A673 (cell line): ENCODE measurements around the gene HIVEP1.

Source experiments
- CTCF ChIP-seq: fragments of 300-800, 200-600 bp; sonication (generic); conservative IDR thresholded peaks from 2 replicates; pipeline ENCODE4 v1.5.1; 2017; ENCODE audit warnings: low read depth, mild to moderate bottlenecking, antibody characterized with exemption, low read length, moderate library complexity, mixed read lengths
- EZH2 ChIP-seq: fragments of 200-600 bp; sonication (generic); IDR thresholded peaks from 2 replicates; pipeline ENCODE4 v1.6.1; 2017; ENCODE audit warnings: borderline replicate concordance, low read depth, mild to moderate bottlenecking, mixed read lengths, antibody characterized with exemption, low read length; ENCODE audit not compliant: poor library complexity, severe bottlenecking

- TF ChIP-seq CTCF, result no peak
- TF ChIP-seq EZH2, result no peak
Measured at GRCh38 chr6:12182676-12183075, 170.6 kb downstream of the HIVEP1 start.
